Fibroblast of lung (primary cell): ENCODE results near the gene STAB2. TPM values are rescaled to one million over a fixed set of nuclear protein-coding genes. Genes with fewer than 3 reads are reported as not detected.
"Not testable (repeated sequence)": the region's sequence is repeated elsewhere in the genome, so short reads cannot be mapped to it uniquely, and the experiment has no call there.

Experiments used
- DNase-seq, 2 donors: peaks; one replicate each; pipeline versions ENCODE4 v3.0.0 to v3.0.0-alpha.2; 2010; ENCODE audit warnings: low read depth in 2 of 2
- H2AFZ ChIP-seq: 2 replicates; pipeline ENCODE4 v1.5.1; 2012; ENCODE audit warnings: low read length, control low read depth, inconsistent platforms
- H3K27ac ChIP-seq: 2 replicates; pipeline ENCODE4 v1.5.1; 2011; ENCODE audit warnings: low read length, control low read depth; ENCODE audit not compliant: insufficient read depth
- H3K27me3 ChIP-seq: 2 replicates; pipeline ENCODE4 v1.5.1; 2011; ENCODE audit warnings: mild to moderate bottlenecking, low read length; ENCODE audit not compliant: control insufficient read depth, insufficient read depth
- H3K36me3 ChIP-seq: 2 replicates; pipeline ENCODE4 v1.5.1; 2011; ENCODE audit warnings: low read length; ENCODE audit not compliant: control insufficient read depth, insufficient read depth
- H3K4me1 ChIP-seq: 2 replicates; pipeline ENCODE4 v1.5.1; 2011; ENCODE audit warnings: low read length; ENCODE audit not compliant: control insufficient read depth, insufficient read depth; ENCODE audit errors: extremely low read depth
- H3K4me2 ChIP-seq: 2 replicates; pipeline ENCODE4 v1.5.1; 2011; ENCODE audit warnings: low read length, control low read depth; ENCODE audit not compliant: insufficient read depth; ENCODE audit errors: extremely low read depth
- H3K4me3 ChIP-seq, 4 experiments: fragments of 200-600 bp in 1 of 4; sonication (generic) in 1 of 4; replicated peaks in 1 of 4; 2 replicates each; pipeline ENCODE4 v1.5.1; 2011 to 2016; ENCODE audit warnings: low read length in 4 of 4, low read depth in 3 of 4, mild to moderate bottlenecking in 3 of 4, control low read depth in 2 of 4, inconsistent platforms in 1 of 4, mixed read lengths in 1 of 4; ENCODE audit not compliant: insufficient read depth in 1 of 4; ENCODE audit errors: control extremely low read depth in 1 of 4
- H3K79me2 ChIP-seq: 2 replicates; pipeline ENCODE4 v1.5.1; 2012; ENCODE audit warnings: mild to moderate bottlenecking, low read length, inconsistent platforms; ENCODE audit not compliant: control insufficient read depth, insufficient read depth
- H3K9ac ChIP-seq: 2 replicates; pipeline ENCODE4 v1.5.1; 2011; ENCODE audit warnings: mild to moderate bottlenecking, low read length, control low read depth; ENCODE audit not compliant: insufficient read depth
- H3K9me3 ChIP-seq: 2 replicates; pipeline ENCODE4 v1.5.1; 2012; ENCODE audit warnings: low read depth, low read length; ENCODE audit not compliant: control insufficient read depth, insufficient read depth
- H4K20me1 ChIP-seq: 2 replicates; pipeline ENCODE4 v1.5.1; 2011; ENCODE audit warnings: low read length; ENCODE audit not compliant: control insufficient read depth, insufficient read depth; ENCODE audit errors: extremely low read depth
- CTCF ChIP-seq, 2 donors: IDR thresholded peaks in 1 of 2; conservative IDR thresholded peaks in 1 of 2; 1 replicate in 1 of 2; 2 replicates in 1 of 2; pipeline ENCODE4 v1.5.1; 2011 to 2012; ENCODE audit warnings: low read length in 2 of 2, control low read depth in 1 of 2, inconsistent platforms in 1 of 2, low read depth in 1 of 2, mild to moderate bottlenecking in 1 of 2
- EZH2 ChIP-seq: IDR thresholded peaks from 2 replicates; pipeline ENCODE4 v1.5.1; 2012; ENCODE audit warnings: low read length, control low read depth, mild to moderate bottlenecking; ENCODE audit errors: missing control alignments
- polyA plus RNA-seq, 2 donors: library from polyadenylated mRNA; depleted of rRNA in 1 of 2; stranded (reverse) in 1 of 2; unstranded in 1 of 2; fragments of >200 nt; gene quantifications; 2 replicates each; pipeline ENCODE4 v1.2.1, GENCODE V29; 2011 to 2012; ENCODE audit warnings: missing spikeins in 1 of 2
- total RNA-seq: library from RNA; depleted of rRNA; stranded (reverse); fragments of >200 nt; gene quantifications from 2 replicates; pipeline ENCODE4 v1.2.1, GENCODE V29; 2014

STAB2 gene
- total and polyA plus RNA-seq, 2 donors (not counting 1 experiment from before 2014, with no cell fraction given): not detected

- Histone ChIP-seq H3K9ac (no peak overlapping the region), H3K79me2 (no peaks in the 10 kb centered on the region), H4K20me1 (no peaks in the 10 kb centered on the region), H2AFZ (no peak overlapping the region), H3K9me3 (no peaks in the 10 kb centered on the region), H3K27ac (no peak overlapping the region), H3K4me3 (no peak overlapping the region), H3K4me1 (peaks cover 11% of the 10 kb centered on the region), H3K36me3 (no peaks in the 10 kb centered on the region), H3K4me2 (no peak overlapping the region), H3K27me3 (no peaks in the 10 kb centered on the region)
- no peak for DNase-seq
- no peak for TF ChIP-seq EZH2
- no peak for TF ChIP-seq CTCF (conservative IDR thresholded peaks at IDR 0.05 in 1 of 2, IDR thresholded peaks at IDR 0.05 in 1 of 2; ENCODE audit: low read depth in 1 of 2, low read length in 2 of 2)
These were observed 221.3 kb downstream of the STAB2 start for GRCh38 chr12:103808239-103808880.

GRCh38 chr12:103809154-103809553 lies 222.1 kb downstream of the STAB2 start:
- no peaks in the 10 kb centered on the region for H3K79me2 ChIP-seq

GRCh38 chr12:103809639-103810038 lies 222.6 kb downstream of the STAB2 start:
- not testable (repeated sequence) for H3K27me3 ChIP-seq, DNase-seq, H4K20me1 ChIP-seq, H2AFZ ChIP-seq, H3K4me3 ChIP-seq, H3K9ac ChIP-seq, H3K9me3 ChIP-seq, H3K79me2 ChIP-seq, H3K36me3 ChIP-seq, H3K4me2 ChIP-seq, H3K27ac ChIP-seq, H3K4me1 ChIP-seq

More at GRCh38 chr12:103809154-103809553, 222.1 kb downstream of the STAB2 start:
- Histone ChIP-seq H3K9me3 (no peaks in the 10 kb centered on the region), H3K27me3 (no peaks in the 10 kb centered on the region), H2AFZ (no peak overlapping the region), H3K4me3 (no peak overlapping the region), H3K36me3 (no peaks in the 10 kb centered on the region), H4K20me1 (no peaks in the 10 kb centered on the region), H3K4me2 (no peak overlapping the region), H3K9ac (no peak overlapping the region), H3K27ac (no peak overlapping the region), H3K4me1 (peaks cover 11% of the 10 kb centered on the region)
- DNase-seq: peak in 1 of 2 donors; percentile 56
- no peak for TF ChIP-seq EZH2
- no peak for TF ChIP-seq CTCF (conservative IDR thresholded peaks at IDR 0.05 in 1 of 2, IDR thresholded peaks at IDR 0.05 in 1 of 2; ENCODE audit: low read depth in 1 of 2, low read length in 2 of 2)
